GM21526 (cell line): ENCODE data around the gene CPNE9.

ENCODE experiments used
- ATAC-seq: cut with Tn5 transposase; IDR thresholded peaks from one replicate; pipeline ENCODE4 v1.9.1; 2021; ENCODE audit warnings: moderate library complexity; ENCODE audit not compliant: unreplicated experiment, low FRiP score

Gene CPNE9

GRCh38 chr3:9703736-9704346 is at the start of gene CPNE9:
Gene CPNE9, plus strand, starts transcription at chr3:9703833. Its CDS starts 164 bp downstream, at chr3:9703997.
- ATAC-seq: no peak

GRCh38 chr3:9659849-9660248 is 43.8 kb upstream of the CPNE9 start:
- ATAC-seq: no peak

- ATAC-seq: no peak
Observed at GRCh38 chr3:9660972-9661371, 42.7 kb upstream of the CPNE9 start.

- no peak for ATAC-seq
Observed at GRCh38 chr3:9664119-9664751, 39.4 kb upstream of the CPNE9 start.

GRCh38 chr3:9666704-9667445 is 36.8 kb upstream of the CPNE9 start:
- ATAC-seq: no peak

GRCh38 chr3:9669277-9669676 is 34.4 kb upstream of the CPNE9 start:
- no peak for ATAC-seq

GRCh38 chr3:9669720-9670432 is 33.8 kb upstream of the CPNE9 start:
- no peak for ATAC-seq

- no peak for ATAC-seq
Observed at GRCh38 chr3:9673082-9673481, 30.6 kb upstream of the CPNE9 start.

- ATAC-seq: no peak
Observed at GRCh38 chr3:9673752-9674151, 29.9 kb upstream of the CPNE9 start.

- ATAC-seq: no peak
Observed at GRCh38 chr3:9675736-9676290, 27.8 kb upstream of the CPNE9 start.

GRCh38 chr3:9676785-9677184 is 26.8 kb upstream of the CPNE9 start:
- no peak for ATAC-seq

GRCh38 chr3:9678493-9678892 is 25.1 kb upstream of the CPNE9 start:
- no peak for ATAC-seq

GRCh38 chr3:9679476-9680080 is 24.1 kb upstream of the CPNE9 start:
- ATAC-seq: no peak

- ATAC-seq: no peak
Observed at GRCh38 chr3:9681011-9681722, 22.5 kb upstream of the CPNE9 start.

- ATAC-seq: no peak
Observed at GRCh38 chr3:9681723-9682081, 21.9 kb upstream of the CPNE9 start.

- ATAC-seq: no peak
Observed at GRCh38 chr3:9682096-9682495, 21.5 kb upstream of the CPNE9 start.

GRCh38 chr3:9683426-9683825 is 20.2 kb upstream of the CPNE9 start:
- ATAC-seq: no peak

GRCh38 chr3:9685216-9686049 is 18.2 kb upstream of the CPNE9 start:
- no peak for ATAC-seq

GRCh38 chr3:9686050-9686550 is 17.5 kb upstream of the CPNE9 start:
- no peak for ATAC-seq
